Naive thymus-derived CD8-positive, alpha-beta T cell (primary cell): Measurements from ENCODE around the gene CCDC40. TPM values are rescaled to one million over a fixed set of nuclear protein-coding genes. Genes with fewer than 3 reads are reported as not detected.

Experiments
- ATAC-seq, 2 donors: fragments of 150-1000 bp; cut with Tn5 transposase in 1 of 2; sonication (Bioruptor Pico), chemical (Tn5 transposase) in 1 of 2; 1 replicate in 1 of 2; 2 replicates in 1 of 2; pipeline ENCODE4 v1.10.0; 2021; ENCODE audit warnings: mild to moderate bottlenecking in 2 of 2, moderate library complexity in 2 of 2
- POLR2A ChIA-PET: fragments of 350-600 bp; sonication (Branson Sonifier 250); formaldehyde crosslinking; loops from one replicate; lab custom pipeline; 2021; ENCODE audit warnings: antibody characterized with exemption; lab: Charles Lee
- DNase-seq, 10 donors: peaks; one replicate each; pipeline versions ENCODE4 v3.0.0 to v3.0.0-alpha.2; 2020 to 2022
- H3K27ac Mint-ChIP-seq, 10 donors: one replicate each; pipeline ENCODE4 v1.8.0; 2020 to 2022; ENCODE audit warnings: mild to moderate bottlenecking in 10 of 10, mixed read lengths in 10 of 10, moderate library complexity in 4 of 10, inconsistent platforms in 1 of 10
- H3K27me3 Mint-ChIP-seq, 5 donors: one replicate each; pipeline ENCODE4 v1.8.0; 2021 to 2022; ENCODE audit warnings: mixed read lengths in 5 of 5
- H3K36me3 Mint-ChIP-seq, 3 donors: one replicate each; pipeline ENCODE4 v1.8.0; 2020 to 2022; ENCODE audit warnings: mixed read lengths in 3 of 3, mild to moderate bottlenecking in 2 of 3, inconsistent platforms in 1 of 3
- H3K4me1 Mint-ChIP-seq, 4 donors: one replicate each; pipeline ENCODE4 v1.8.0; 2021 to 2022; ENCODE audit warnings: mixed read lengths in 4 of 4
- H3K4me3 Mint-ChIP-seq, 10 donors: one replicate each; pipeline ENCODE4 v1.8.0; 2020 to 2022; ENCODE audit warnings: mild to moderate bottlenecking in 10 of 10, mixed read lengths in 10 of 10, moderate library complexity in 6 of 10, inconsistent platforms in 1 of 10
- H3K9me3 Mint-ChIP-seq, 9 donors: one replicate each; pipeline ENCODE4 v1.8.0; 2020 to 2022; ENCODE audit warnings: mixed read lengths in 9 of 9, mild to moderate bottlenecking in 3 of 9, inconsistent platforms in 1 of 9, moderate library complexity in 1 of 9
- microRNA-seq: library from miRNA; unstranded; fragments of <30 nt; microRNA quantifications from one replicate; pipeline ENCODE4 v1.2.0, GENCODE V29; 2022; ENCODE audit warnings: borderline microRNAs expressed
- polyA plus RNA-seq, 3 donors: library from polyadenylated mRNA; unstranded; fragments of 300-500 nt; fragmentation: Illumina TruSeq; gene quantifications; one replicate each; pipeline ENCODE4 v1.2.3, GENCODE V29; 2021
- total RNA-seq, 8 experiments: library from RNA in 2 of 8; stranded (reverse) in 2 of 8; gene quantifications; one replicate each; pipeline ENCODE4 v1.2.3 and lab custom pipeline; 2021 to 2026

The CCDC40 gene
- total and polyA plus RNA-seq, 5 experiments from 2014 or later, result 0.37 to 4.8 (median 4.2) TPM; not detected in 2

DNA sequence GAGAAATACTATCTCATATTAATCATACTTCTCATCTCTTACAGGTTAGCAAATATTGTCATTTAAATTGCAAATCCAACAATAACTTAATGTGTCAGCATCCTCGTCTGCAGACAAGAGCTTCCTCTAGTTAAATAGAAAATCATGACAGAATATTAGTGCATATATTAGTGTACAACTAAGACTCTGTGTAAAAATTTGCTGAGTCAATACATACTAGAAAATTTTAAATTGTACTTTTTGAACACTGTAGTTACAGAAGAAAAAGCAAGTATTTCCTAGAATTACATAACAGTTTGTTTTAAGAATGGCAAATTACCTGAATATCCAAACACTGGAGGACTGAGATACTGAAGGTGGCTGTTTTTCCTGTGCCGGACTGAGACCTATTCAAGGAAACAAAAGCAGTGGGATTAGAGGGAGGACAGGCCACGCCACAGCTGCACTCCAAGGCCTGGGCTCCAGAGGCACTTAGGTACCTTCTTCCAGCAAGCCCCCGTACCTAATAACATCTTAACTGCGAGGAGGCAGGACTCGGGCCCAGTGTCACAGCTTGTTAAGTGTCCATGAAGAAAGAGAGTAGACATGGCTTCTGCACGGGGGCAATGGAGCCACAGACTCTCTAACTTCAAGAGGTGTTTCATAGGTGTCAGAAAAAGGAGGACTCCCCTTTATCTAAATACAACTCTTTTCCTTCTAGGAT lies 105.2 kb downstream of the CCDC40 start:
- Mint-ChIP-seq H3K4me1 (peaks cover 8 to 28% (median 20%) of the 10 kb centered on the region in 4 donors), H3K9me3 (no peaks in the 10 kb centered on the region), H3K4me3 (no peak overlapping the region), H3K27me3 (no peaks in the 10 kb centered on the region), H3K36me3 (peaks cover 0 to 82% (median 29%) of the 10 kb centered on the region in 3 donors), H3K27ac (peak overlapping the region in 1 of 10 donors; percentile 18)
- POLR2A ChIA-PET, result no interaction called here
- no peak for ATAC-seq
- DNase-seq, result no peak

DNA sequence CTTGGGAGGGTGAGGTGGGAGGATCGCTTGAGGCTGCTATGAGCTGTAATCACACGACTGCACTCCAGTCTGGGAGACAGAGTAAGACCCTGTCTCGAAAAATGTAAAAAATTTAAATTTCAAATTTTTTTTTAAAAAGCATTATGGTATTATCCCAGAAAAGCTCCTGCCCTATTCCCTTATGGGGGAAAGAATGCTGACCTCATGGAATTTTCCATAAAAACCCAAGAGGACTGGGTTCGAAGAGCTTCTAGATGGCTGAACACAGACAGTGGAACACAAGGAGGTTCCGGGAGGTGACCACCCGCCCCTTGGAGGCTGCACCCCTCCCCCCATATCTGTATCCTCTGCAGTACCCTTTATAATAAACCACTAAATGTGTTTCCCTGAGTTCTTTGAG lies 106.5 kb downstream of the CCDC40 start:
- Mint-ChIP-seq H3K4me1 (peaks cover 11 to 33% (median 28%) of the 10 kb centered on the region in 4 donors), H3K27ac (no peak overlapping the region), H3K27me3 (no peaks in the 10 kb centered on the region), H3K36me3 (peaks cover 0 to 69% (median 18%) of the 10 kb centered on the region in 3 donors), H3K4me3 (no peak overlapping the region), H3K9me3 (no peaks in the 10 kb centered on the region)
- DNase-seq (no peak), ATAC-seq (no peak)
- POLR2A ChIA-PET, result interaction anchor here (0.5 kb wide), 1 partner anchor 1076 kb away, joined by 3 read pairs; no protein-coding TSS in a partner anchor

DNA sequence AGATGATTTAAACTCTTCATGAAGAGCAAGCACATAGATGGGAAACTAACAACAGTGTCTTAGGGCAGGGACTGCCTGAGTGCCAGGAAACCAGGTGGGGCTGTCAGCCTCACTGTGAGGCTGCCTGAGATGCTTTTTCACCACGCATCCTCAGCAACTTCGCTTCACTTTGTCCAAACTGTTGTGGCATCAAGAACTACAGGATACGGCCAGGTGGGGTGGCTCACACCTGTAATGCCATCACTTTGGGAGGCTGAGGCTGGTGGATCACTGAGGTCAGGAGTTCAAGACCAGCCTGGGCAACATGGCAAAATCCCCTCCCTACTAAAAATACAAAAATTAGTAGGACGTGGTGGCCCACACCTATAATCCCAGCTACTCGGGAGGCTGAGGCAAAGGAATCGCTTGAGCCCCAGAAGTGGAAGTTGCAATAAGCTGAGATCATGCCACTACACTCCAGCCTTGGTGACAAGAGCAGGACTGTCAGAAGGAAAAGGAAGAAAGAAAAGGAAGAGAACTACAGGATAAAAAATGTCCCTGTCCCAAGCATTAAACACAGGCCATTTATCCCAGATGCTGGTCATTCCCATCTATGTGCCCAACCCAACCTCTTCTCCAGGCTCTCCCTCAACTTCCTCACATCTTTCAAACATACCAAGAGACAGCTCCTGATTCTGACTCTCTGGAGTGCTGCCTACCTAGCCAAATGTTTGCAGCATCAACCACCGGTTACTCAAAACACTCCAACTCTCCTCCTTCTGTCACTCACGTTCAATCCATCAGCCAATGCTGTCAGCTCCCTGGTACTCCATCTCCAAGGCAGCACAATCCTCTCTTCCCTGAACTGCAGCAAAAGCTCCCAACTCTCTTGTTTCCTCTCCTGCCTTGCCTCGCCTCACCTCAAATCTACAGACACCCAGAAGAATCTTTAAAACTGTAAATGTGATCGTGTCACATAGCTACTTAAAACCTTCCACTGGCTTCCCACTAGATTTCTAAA lies 108.9 kb downstream of the CCDC40 start:
- DNase-seq, result no peak
- Mint-ChIP-seq H3K27me3 (no peaks in the 10 kb centered on the region), H3K36me3 (peaks cover 0 to 44% (median 3%) of the 10 kb centered on the region in 3 donors), H3K4me1 (peaks cover 13 to 50% (median 33%) of the 10 kb centered on the region in 4 donors), H3K9me3 (no peaks in the 10 kb centered on the region), H3K27ac (peak overlapping the region; percentile 66 to 97 (median 86)), H3K4me3 (peak overlapping the region; percentile 80 to 97 (median 91))
- POLR2A ChIA-PET, result interaction anchor here (0.7 to 2.0 kb wide), 6 partner anchors 11 to 118 kb away, joined by 3 to 14 read pairs (median 3); partner anchors contain the start of genes GAA and RNF213
- ATAC-seq, result no peak

DNA sequence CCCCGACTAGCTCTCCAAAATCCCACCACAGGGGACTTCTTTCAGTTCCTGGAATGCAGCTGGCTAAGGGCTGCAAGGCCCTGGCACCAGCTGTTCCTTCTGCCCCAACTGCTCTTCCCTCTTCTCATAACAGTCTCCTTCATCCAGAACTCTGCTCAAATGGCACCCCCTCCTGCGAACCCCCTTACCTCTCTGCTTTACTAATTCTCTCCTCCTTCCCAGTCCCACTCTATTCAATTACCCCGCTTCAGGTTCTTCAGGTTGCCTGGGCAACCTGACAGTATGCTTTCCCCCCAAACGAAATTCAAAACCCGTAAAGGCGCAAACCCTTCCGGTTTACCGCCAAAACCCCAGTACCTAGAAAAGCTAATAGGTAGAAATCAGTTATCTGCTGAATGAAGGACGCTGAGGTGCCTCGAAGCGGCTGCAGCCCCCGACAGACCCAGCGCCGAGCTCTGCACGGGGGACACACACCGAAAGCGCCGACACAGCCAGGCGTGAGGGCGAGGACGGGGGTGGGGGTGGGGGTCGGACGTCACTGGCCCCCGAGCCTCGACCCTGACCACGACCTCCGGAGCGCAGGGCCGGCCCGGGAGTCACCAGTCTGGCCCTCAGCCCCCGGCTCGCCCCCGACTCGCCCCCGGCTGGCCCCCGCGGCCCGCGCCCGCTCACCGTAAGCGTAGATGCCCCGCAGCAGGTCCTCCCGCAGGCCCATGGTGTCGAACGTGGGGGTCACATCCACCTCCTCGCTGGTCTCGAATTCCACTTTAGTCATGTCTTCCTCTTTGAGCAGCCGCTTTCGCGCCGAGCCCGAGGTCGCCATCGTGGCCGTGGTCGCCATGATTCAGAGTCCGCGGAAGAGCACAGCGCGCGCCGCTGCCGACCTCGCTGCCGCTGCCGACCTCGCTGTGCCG lies 109.9 kb downstream of the CCDC40 start:
- POLR2A ChIA-PET, result interaction anchor here (0.7 to 2.0 kb wide), 5 partner anchors 12 to 115 kb away, joined by 3 to 14 read pairs (median 3); partner anchors contain the start of genes GAA and RNF213
- Mint-ChIP-seq H3K27ac (peak overlapping the region; percentile 71 to 99 (median 98)), H3K27me3 (no peaks in the 10 kb centered on the region), H3K4me1 (peaks cover 13 to 50% (median 33%) of the 10 kb centered on the region in 4 donors), H3K9me3 (no peaks in the 10 kb centered on the region), H3K36me3 (peaks cover 0 to 34% (median 3%) of the 10 kb centered on the region in 3 donors), H3K4me3 (peak overlapping the region; percentile 80 to 100 (median 98))
- DNase-seq (peak in 5 of 10 donors; percentile 12 to 46 (median 23)), ATAC-seq (peak in 1 of 2 donors; percentile 4)

DNA sequence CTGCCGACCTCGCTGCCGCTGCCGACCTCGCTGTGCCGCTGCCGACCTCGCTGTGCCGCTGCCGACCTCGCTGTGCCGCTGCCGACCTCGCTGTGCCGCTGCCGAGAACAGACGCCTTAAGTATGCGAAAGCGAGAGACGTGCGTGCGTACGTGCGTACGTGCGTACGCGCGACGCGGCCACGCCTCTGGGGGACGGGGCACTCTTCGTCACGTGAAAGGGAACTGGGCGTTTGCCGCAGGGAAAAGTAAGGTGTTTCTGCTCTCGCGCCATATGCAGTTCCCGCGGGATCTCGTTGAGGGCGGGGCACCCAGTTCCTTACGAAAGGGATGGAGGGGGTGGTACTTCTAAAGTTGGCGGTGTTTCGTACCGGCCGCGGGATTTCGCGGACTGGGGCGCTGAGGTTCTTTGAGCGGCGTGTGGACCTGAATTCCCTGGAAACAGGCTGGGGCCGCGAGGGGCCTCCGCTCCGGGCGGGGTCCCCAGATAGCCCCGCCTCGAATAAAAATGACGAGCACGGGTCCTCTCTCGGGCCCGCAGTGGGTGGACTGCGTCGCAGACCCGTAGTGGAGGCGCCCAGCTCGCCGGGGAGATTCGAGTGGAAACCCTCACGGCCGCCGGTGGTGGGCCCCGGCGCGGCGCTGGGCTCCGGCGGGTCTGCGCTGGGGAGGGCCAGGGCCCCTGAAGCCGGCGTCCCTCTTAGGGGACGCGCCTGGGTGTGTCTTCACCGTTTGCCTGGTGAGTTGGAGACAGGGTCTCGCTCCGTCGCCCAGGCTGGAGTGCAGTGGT lies 110.8 kb downstream of the CCDC40 start, which contains the start of gene EIF4A3:
Gene EIF4A3, minus strand, starts transcription at position 94 of the 788 bp plus-strand sequence. CDS start 167 bp downstream, outside the sequence.
- POLR2A ChIA-PET, result interaction anchor here (0.6 to 2.3 kb wide), 4 partner anchors 45 to 117 kb away, joined by 3 to 17 read pairs (median 10); partner anchors contain the start of gene GAA
- Mint-ChIP-seq H3K27ac (peak within 1 kb of the TSS; percentile 96 to 99 (median 98)), H3K4me1 (peaks cover 14 to 54% (median 38%) of the 10 kb centered on the region in 4 donors)

More for the DNA sequence above, 110.8 kb downstream of the CCDC40 start, which contains the start of gene EIF4A3:
- H3K9me3 Mint-ChIP-seq, result peaks cover 0 to 1% (median 0%) of the 10 kb centered on the region in 9 donors
- DNase-seq (peak; percentile 89 to 99 (median 97)), ATAC-seq (peak; percentile 87 to 93)
- H3K4me3 Mint-ChIP-seq, result peak within 1 kb of the TSS; percentile 80 to 100 (median 98)
- H3K27me3 Mint-ChIP-seq, result no peaks in the 10 kb centered on the region
- peaks cover 0 to 26% (median 3%) of the 10 kb centered on the region in 3 donors for H3K36me3 Mint-ChIP-seq

Small RNA genes within 50 kb of the gene (microRNA-seq; reads per million reads assigned to microRNA genes)
- gene MIR1268B, result not detected

Other genes with a start within 250 kb of the CCDC40 start
- 1 to 10 TPM; 2.0 to 2.4 TPM for gene CBX8, start 239.6 kb upstream of the CCDC40 start, total RNA-seq
- 1 to 10 TPM in 1 of 3 donors, under 1 TPM in 2; 0.13 to 1.4 (median 0.77) TPM for gene CBX8, start 239.6 kb upstream of the CCDC40 start, polyA plus RNA-seq
- 10 to 100 TPM; 78.6 to 80.7 TPM for gene CBX4, start 197.2 kb upstream of the CCDC40 start, total RNA-seq
- 10 to 100 TPM in 1 of 3 donors, 1 to 10 TPM in 2; 4.3 to 16.0 (median 9.3) TPM for gene CBX4, start 197.2 kb upstream of the CCDC40 start, polyA plus RNA-seq
- 1 to 10 TPM; 2.6 to 3.1 TPM for gene TBC1D16, start 770 bp upstream of the CCDC40 start, total RNA-seq
- gene TBC1D16, start 770 bp upstream of the CCDC40 start, polyA plus RNA-seq, result under 1 TPM; 0.48 to 0.89 (median 0.50) TPM
- gene GAA, start 64.9 kb downstream of the CCDC40 start, total RNA-seq, result 10 to 100 TPM; 44.1 to 51.3 TPM
- 10 to 100 TPM in 2 of 3 donors, 1 to 10 TPM in 1; 7.9 to 13.0 (median 10.8) TPM for gene GAA, start 64.9 kb downstream of the CCDC40 start, polyA plus RNA-seq
- 10 to 100 TPM; 53.0 to 61.4 TPM for gene EIF4A3, start 110.5 kb downstream of the CCDC40 start, total RNA-seq
- 10 to 100 TPM; 56.0 to 88.6 (median 58.2) TPM for gene EIF4A3, start 110.5 kb downstream of the CCDC40 start, polyA plus RNA-seq
- gene CARD14, start 133.4 kb downstream of the CCDC40 start, total RNA-seq, result not detected
- gene CARD14, start 133.4 kb downstream of the CCDC40 start, polyA plus RNA-seq, result not detected
- 100 to 1,000 TPM; 138 to 143 TPM for gene SGSH, start 183.7 kb downstream of the CCDC40 start, total RNA-seq
- 10 to 100 TPM; 20.1 to 36.5 (median 25.6) TPM for gene SGSH, start 183.7 kb downstream of the CCDC40 start, polyA plus RNA-seq
- 10 to 100 TPM; 93.1 to 96.2 TPM for gene SLC26A11, start 183.8 kb downstream of the CCDC40 start, total RNA-seq
- gene SLC26A11, start 183.8 kb downstream of the CCDC40 start, polyA plus RNA-seq, result 1 to 10 TPM; 4.8 to 8.4 (median 5.7) TPM
- 100 to 1,000 TPM; 323 to 328 TPM for gene RNF213, start 224.2 kb downstream of the CCDC40 start, total RNA-seq
- gene RNF213, start 224.2 kb downstream of the CCDC40 start, polyA plus RNA-seq, result 10 to 100 TPM; 27.1 to 52.2 (median 39.1) TPM